LNCAP (cell line): ENCODE measurements around the gene TDG.

Source experiments
- CTCF ChIP-seq: fragments of 450-650 bp; IDR thresholded peaks from 2 replicates; pipeline ENCODE4 v1.5.1; 2017; ENCODE audit warnings: mild to moderate bottlenecking

The TDG gene

GRCh38 chr12:103965590-103966504 lies at the start of gene TDG:
TSS of gene TDG (plus strand) at chr12:103965872. CDS start at chr12:103966038, 166 bp downstream.
- no peak; the same call in 1 of the 2 replicates for TF ChIP-seq CTCF

- no peak for TF ChIP-seq CTCF
These were observed 47.8 kb upstream of the TDG start for GRCh38 chr12:103917873-103918272.

GRCh38 chr12:103924761-103925641 lies 40.7 kb upstream of the TDG start:
- no peak for TF ChIP-seq CTCF

- no peak for TF ChIP-seq CTCF
These were observed 37.0 kb upstream of the TDG start for GRCh38 chr12:103928682-103929045.

GRCh38 chr12:103929046-103929783 lies 36.5 kb upstream of the TDG start:
- no peak for TF ChIP-seq CTCF

- TF ChIP-seq CTCF, result no peak
These were observed 36.0 kb upstream of the TDG start for GRCh38 chr12:103929784-103930033.

- TF ChIP-seq CTCF, result no peak
These were observed 35.5 kb upstream of the TDG start, which contains the start of gene HSP90B1 for GRCh38 chr12:103930034-103930786. TSS of gene HSP90B1 (plus strand) at chr12:103930410. CDS start at chr12:103930516, 106 bp downstream.
